Tongue (tissue), 2 donors: Measurements from ENCODE around the gene VWA1. TPM values are rescaled to one million over a fixed set of nuclear protein-coding genes. Genes with fewer than 3 reads are reported as not detected.
"Not testable (repeated sequence)": the region's sequence is repeated elsewhere in the genome, so short reads cannot be mapped to it uniquely, and the experiment has no call there.

Experiments used
- DNase-seq: peaks from one replicate; pipeline ENCODE4 v3.0.0-alpha.2; 2015
- total RNA-seq: library from RNA; depleted of rRNA; stranded (reverse); fragments of >200 nt; gene quantifications from one replicate; pipeline ENCODE4 v1.2.3, GENCODE V29; 2014

VWA1 gene
- total RNA-seq, 1 donor from 2014 or later, result 39.3 TPM

DNA sequence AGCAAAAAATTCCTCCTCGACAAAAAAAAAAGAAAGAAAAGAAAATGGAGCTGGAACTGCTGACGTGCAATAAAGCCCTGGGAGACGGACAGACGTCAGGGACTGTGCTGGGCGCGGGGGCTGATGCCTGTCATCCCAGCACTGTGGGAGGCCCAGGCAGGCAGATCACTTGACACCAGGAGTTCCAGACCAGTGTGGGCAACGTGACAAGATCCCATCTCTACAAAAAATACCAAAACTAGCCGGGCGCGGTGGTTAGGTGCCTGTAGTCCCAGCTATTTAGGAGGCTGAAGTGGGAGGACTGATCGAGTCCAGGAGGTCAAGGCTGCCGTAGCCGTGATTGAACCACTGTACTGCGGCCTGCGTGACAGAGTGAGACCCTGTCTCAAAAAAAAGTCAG, 10.8 kb upstream of the VWA1 start:
- DNase-seq, result no peak

GRCh38 chr1:1425426-1425752, 10.1 kb upstream of the VWA1 start:
- no peak for DNase-seq

DNA sequence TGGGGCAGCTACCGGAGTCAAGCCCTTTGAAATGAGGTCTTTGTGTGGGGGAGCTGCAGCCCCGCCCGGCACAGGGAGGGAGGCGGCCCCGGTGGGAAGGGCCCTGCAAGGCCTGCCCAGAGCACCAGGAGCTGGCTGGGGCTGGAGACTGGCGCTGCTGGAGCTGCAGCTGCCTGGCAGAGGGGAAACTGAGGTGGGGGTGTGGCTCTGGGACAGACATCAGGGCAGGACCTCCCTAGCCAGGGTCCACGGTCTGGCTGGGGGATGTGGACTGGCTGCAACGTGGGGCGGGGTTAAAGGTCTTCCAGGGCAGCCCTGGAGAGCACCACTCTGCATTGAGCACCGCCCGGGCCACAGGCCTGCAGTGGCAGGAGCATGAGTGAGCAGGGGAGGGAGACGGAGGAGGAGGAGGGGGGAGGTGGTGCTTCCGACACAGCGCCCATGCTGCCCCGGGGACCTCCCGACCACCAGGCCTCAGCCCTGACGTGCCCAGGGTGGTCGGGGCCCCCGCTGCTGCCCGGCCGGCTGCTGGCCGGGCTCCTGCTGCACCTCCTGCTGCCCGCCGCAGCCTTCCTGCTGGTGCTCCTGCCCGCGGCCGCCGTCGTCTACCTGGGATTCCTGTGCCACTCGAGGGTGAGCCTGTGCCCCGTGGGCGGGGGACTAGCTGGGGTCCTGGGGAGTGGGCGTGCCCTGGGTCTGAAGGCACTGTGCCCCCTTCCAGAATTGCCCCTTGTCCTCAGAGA, 9.6 kb upstream of the VWA1 start:
- no peak for DNase-seq

- peak; percentile 43 for DNase-seq
Measured at GRCh38 chr1:1426496-1427105, 8.9 kb upstream of the VWA1 start.

GRCh38 chr1:1427106-1427819, 8.2 kb upstream of the VWA1 start:
- DNase-seq, result peak; percentile 41

- DNase-seq, result no peak
Measured at GRCh38 chr1:1427820-1428148, 7.7 kb upstream of the VWA1 start.

- DNase-seq, result no peak
Measured at GRCh38 chr1:1428174-1428573, 7.3 kb upstream of the VWA1 start.

GRCh38 chr1:1428967-1429366, 6.5 kb upstream of the VWA1 start:
- DNase-seq, result not testable (repeated sequence)

DNA sequence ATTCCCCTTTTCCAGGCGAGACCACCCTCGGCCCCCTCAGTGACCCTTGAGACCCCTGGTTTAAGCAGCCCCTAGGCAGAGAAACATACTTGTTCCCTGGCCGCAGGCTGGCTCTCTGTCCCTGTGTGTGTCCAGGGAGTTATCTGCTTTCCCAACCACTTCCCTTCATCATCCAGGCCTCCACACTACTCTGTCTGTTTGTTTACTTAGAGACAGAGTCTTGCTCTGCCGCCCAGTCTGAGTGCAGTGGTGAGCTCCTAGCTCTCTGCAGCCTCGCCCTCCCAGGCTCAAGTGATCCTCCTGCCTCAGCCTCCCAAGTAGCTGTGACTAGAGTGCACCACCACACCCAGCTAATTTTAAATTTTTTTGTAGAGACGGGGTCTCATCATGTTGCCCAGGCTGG, 5.8 kb upstream of the VWA1 start:
- DNase-seq, result no peak

DNA sequence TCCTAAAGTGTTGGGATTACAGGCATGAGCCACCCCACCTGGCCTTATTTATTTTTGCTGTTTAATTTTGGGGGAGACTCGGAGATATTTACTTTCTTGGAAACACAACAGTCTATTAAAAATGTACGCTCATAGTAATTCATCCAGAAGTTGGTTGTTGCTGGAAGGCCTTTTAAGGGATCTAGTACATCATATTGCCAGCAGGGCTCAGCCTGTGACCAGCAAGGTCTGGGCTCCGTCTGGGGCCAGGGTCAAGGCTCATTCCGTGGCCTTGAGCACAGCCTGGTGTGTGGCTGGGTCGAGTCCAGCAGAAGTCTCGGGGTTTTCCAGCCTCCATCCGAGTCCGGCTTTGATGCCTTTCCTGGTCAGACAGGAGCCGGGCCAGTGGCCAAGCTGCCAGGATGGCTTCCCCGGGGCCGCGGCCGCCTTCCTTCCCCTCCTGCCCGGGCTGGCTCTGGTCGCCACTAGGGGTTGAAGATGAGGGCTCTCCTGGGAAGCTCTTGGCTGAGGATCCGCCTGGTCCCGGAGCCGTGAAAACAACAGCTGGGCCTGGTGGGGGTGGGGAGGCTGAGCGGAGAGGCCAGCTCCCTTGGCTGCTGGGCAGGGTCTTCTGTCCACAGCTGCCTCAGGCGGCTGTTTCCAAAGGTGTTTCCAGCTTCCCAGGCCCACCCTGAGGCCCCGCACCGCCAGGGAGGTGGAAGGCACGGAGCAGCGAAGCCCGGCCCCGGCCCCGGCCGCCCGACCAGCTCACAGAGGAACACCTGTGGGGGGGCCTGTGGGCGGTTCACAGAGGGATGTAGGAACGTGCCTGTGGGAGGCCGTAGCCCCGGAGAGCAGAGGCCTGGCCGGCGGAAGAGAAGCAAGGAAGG, 5.1 kb upstream of the VWA1 start:
- peak; percentile 95 for DNase-seq

GRCh38 chr1:1430992-1431844, 4.3 kb upstream of the VWA1 start:
- peak; percentile 42 for DNase-seq

DNA sequence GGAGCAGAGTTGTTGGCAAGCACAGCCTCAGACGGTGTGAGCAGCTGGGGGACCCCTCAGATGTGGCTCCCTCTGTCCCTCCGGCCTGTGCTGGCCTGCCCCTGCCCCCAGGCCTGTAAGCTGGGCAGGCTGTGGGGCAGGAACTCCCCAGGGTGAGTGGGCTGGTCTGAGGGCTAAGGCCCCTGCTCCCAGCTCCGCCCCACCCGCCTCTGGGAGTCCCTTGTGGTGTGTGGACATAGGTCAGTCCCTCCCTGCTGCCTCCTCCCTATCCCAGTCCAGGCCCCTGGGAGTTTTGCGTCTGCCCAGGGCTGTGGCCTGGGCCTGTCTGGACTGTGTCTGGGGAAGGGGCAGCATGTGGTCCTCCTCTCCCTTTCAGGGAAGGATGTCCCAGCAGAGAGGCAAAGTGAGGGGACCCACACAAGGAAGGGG, 3.6 kb upstream of the VWA1 start:
- peak; percentile 39 for DNase-seq

GRCh38 chr1:1432274-1432950, 3.1 kb upstream of the VWA1 start:
- peak; percentile 94 for DNase-seq

DNA sequence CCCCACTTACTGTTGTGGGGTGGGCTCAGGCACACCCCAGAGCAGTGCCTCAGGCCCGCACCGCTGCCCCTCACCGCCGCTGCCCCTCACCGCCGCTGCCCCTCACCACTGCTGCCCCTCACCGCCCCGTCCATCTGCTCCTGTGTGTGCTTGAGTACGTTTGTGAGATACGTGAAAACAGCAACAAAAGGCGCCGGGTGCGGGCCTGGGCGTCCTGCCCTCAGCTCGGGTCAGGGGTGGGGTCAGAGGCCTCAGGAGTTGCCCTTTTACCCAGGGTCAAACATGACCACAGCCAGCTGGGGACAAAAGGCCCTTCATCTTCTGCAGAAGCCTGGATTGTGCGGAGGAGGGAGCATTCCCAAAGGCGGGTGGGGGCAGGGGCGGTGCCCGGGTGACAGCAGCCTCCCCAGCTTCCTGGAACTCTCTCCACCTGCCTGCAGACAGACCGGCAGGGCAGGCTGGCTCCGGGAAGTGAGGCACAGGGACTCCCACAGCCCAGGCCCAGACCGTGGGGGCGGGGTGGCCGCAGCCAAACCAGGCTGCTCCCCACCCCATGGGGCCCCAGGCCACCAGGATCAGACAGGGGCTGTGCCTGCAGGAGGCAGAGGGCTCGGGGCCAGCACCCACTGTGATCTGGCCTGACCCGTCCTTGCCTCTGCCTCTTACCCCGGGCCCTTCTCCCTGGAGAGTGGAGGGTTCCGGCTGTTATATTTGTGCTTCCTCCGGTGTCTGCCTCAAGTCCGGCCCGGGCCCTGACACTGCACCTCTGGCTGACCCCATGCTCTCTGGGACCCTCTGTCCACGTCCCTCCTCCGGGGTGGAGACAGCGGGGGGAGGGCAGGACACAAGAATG, 2.3 kb upstream of the VWA1 start:
- peak; percentile 86 for DNase-seq

DNA sequence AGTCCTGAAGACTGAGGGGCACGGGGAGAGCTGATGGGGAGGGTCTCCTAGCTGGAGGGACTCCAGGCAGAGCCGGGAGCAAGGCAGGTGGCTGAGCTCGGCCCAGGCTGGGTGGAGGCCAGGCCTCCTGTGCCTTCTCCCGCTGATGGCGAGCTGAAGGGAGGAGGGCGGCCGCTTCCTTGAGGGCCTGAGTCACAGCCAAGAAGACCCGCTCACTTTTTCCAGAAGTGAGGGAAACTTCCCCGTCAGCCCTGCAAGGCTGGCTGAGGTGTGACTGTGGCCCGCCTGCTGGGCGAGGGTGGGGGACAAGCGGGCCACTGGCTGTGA, 1.7 kb upstream of the VWA1 start:
- DNase-seq, result peak; percentile 80

GRCh38 chr1:1434131-1434823, 1.2 kb upstream of the VWA1 start:
- peak; percentile 80 for DNase-seq

DNA sequence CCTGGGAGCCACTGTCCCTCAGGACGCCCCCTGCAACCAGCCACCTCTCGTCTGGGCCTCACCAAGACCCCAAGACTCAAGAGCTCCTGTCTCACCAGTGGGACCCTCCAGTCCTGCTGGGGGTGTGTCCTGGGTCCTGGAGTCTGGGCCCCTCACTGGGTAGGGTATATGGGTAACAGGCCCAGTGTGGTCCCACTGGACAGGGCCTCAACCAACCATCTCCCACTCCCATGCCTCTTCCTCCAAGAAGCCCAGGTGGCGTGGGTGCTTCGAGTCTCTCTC, 725 bp upstream of the VWA1 start:
- no peak for DNase-seq

DNA sequence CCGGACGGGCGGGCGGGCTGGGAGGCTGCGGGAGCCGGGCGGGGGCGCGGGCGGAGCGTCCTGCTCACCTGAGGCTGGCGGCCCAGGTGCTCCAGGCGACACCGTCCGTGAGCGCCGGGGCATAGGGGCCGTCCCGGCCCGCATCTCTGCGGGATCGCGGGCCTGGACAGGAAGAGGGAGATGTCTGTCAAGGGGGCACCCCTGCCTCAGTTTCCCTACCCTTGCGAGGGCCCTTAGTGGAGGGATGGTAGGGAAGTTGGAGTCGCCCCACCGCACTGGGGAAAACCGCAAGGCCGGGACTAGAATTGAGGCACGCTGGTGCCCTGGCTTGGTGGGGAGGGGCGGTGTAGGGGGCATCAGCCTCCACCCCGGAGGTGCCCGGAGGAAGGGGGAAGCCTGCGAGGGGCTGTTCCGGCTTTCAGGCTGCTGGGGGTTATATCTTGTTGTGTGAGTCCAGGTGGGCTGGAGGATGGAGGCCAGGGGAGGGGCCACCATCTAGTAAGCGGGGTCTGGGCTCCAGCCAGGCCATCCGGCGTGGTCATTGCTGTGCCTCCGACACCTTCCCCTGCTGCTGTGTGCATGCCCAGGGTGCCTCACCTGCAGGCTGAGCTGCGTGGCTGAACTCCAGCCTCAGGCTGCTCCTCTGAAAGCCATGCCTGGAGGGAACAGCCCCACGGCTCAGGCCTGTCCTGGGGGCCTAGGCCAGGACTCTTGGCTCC, 580 bp downstream of the VWA1 start:
- no peak for DNase-seq

- no peak for DNase-seq
Measured at GRCh38 chr1:1436630-1437032, 1.1 kb downstream of the VWA1 start.
